VCaP (cell line): ENCODE data around the gene GRIA1.

ENCODE experiments used
- H3K27ac ChIP-seq: fragments of 450-650 bp; 2 replicates; pipeline ENCODE4 v1.5.1; 2017
- TF ChIP-seq, protein P1 (sequence below): fragments of 450-650 bp; conservative IDR thresholded peaks from 2 replicates; pipeline ENCODE4 v1.5.1; 2017; ENCODE audit warnings: mild to moderate bottlenecking, moderate library complexity

Gene GRIA1

DNA sequence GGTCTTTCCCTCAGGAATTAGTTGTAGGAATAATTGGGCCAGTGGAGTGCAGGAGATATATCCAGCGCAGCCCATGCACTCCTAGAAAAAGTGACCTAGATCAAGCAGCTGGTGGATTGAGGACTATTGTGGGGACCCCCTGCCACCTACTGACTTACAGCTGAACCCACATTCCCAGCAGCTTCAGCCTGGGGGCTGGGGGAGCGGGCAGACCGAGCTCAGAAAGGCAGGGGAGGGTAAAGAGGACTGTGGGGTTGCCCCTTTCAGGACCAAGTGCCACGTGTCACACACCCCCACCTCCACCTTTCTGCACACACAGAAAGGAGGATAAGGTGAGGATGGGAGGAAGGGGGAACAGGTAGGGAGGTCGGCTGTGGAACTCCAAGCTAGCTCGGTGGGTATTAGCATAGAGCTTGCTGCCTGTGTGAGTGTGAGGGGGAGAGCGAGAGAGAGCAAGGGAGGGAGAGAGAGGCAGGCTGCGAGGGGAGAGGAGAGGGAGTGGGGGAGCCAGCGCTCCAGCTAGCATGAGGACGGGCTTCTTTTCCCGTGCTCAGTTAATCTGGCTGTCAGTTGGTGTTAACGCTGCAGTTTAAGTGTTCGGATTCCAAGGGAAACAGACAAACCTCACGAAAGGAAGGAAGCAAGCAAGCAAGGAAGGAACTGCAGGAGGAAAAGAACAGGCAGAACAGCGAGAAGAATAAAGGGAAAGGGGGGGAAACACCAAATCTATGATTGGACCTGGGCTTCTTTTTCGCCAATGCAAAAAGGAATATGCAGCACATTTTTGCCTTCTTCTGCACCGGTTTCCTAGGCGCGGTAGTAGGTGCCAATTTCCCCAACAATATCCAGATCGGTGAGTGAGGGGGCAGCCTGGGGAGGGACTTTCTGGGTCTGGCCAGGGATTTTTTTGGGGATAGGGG is at the start of gene GRIA1:
GRIA1 (plus strand) TSS at position 553 of the 920 bp plus-strand sequence.
- H3K27ac ChIP-seq, result no peak within 1 kb of the TSS
- TF ChIP-seq, protein P1, sequence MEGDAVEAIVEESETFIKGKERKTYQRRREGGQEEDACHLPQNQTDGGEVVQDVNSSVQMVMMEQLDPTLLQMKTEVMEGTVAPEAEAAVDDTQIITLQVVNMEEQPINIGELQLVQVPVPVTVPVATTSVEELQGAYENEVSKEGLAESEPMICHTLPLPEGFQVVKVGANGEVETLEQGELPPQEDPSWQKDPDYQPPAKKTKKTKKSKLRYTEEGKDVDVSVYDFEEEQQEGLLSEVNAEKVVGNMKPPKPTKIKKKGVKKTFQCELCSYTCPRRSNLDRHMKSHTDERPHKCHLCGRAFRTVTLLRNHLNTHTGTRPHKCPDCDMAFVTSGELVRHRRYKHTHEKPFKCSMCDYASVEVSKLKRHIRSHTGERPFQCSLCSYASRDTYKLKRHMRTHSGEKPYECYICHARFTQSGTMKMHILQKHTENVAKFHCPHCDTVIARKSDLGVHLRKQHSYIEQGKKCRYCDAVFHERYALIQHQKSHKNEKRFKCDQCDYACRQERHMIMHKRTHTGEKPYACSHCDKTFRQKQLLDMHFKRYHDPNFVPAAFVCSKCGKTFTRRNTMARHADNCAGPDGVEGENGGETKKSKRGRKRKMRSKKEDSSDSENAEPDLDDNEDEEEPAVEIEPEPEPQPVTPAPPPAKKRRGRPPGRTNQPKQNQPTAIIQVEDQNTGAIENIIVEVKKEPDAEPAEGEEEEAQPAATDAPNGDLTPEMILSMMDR, result no peak

DNA sequence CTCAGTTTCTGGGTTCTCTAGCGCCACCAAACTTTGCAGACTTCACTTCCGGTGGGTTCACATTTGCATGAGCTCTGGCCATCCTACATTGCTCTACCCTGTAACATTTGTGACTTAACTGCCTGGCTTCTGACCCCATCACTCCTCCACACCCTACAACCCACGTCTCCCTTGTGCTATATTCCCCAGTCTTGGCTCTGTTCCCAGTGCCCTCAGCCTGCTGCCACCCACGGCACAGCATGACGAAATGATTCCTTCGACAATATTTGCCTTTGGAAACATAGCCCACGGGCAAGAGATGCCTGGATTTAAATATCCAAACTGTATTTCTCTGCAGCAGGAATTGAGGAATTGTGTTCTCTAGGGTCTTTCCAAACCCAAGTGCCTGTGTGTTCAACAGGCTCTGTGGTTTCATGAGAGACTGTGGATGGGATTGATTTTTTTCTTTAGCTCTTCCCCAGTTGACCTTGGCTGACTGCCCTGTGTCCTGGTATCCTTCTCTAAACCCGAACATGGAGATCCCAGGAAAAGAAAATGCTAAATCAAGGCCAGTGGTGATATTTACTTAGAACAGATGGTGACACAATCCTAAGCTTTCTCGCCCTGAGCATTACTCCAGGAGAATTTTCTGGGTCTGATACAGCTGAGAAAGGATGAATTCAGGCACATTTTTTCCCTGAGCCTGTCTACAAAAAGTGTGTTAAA is 44.4 kb upstream of the GRIA1 start:
- no peak overlapping the region for H3K27ac ChIP-seq
- TF ChIP-seq, protein P1, result no peak

DNA sequence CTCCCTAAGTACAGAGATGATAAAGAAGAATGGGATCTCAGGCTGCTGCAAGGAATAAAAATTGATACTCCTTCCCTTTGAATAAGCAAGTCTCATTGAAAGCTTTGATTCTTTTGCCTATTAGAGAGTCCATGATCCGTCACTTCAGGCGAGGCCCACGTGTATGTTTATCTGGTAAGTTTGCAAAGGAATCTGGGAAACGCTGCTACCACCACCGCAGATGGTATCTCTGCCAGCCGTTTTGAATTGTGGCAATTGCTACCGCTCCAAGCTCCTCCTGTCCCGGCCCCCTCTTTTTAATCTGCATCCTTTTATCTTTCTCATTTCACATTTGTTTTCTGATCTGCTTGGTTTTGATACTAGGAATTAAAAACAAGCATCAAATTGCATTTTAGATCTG is 42.9 kb upstream of the GRIA1 start:
- TF ChIP-seq, protein P1, result no peak
- H3K27ac ChIP-seq, result no peak overlapping the region

DNA sequence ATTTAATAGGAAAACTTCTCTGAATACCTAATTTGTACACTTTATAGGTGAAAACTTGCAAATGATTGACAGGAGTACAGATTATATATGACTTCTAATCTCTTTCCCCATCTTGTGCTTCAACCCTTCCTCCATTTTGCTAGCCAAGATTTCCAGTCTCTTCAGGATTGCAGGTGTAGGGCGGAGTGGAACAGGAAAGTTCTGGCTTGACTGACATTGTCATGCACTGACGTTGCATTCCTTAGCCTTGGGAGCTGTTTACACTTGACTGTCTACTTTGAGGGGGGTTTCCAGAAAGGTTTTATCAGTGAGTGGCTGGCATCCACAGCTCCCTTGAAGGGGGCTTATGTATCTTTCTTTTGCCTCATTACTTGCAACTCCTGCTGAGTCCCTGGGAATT is 34.1 kb upstream of the GRIA1 start:
- TF ChIP-seq, protein P1, result no peak

DNA sequence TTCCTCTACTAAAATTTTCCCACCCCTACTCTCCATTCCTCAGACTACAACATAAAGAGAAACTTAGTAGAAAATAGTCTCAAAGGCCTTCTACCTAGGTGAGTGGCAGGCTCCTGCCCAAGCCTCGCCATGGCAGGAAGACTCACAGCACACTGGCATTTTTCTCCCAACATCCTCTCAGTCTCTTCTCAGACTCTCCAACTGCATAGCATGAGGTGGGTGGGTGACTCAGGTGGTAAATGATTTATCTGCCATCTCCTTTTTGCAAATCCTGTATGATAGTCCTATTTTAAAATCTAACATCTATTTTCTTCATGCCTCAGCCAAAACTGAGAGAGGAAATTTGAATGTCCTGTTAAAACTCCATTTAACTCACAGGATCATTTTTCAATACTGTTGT is 33.5 kb upstream of the GRIA1 start:
- TF ChIP-seq, protein P1, result no peak
- H3K27ac ChIP-seq, result no peak overlapping the region

More for the DNA sequence above, 34.1 kb upstream of the GRIA1 start:
- H3K27ac ChIP-seq, result no peak overlapping the region

DNA sequence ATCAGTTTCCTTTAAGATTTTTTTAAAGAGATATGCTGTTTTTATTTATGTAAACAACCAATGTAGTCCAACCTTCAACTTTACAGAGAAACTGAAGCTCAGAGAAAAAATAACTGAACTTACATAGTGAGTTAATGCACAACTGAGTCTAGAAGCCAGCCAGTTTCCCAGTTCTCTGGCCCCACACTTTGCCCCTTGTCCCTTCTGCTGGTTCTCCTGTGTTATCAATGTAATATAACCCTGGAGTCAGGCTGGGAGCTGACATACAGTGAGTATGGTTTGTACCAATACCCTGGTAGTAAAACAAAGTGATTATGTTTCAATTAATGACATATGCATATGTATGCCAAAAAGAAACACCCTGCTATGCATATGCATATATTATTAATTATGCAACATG is 32.2 kb upstream of the GRIA1 start:
- TF ChIP-seq, protein P1, result no peak
- H3K27ac ChIP-seq, result peak overlapping the region; percentile 77

DNA sequence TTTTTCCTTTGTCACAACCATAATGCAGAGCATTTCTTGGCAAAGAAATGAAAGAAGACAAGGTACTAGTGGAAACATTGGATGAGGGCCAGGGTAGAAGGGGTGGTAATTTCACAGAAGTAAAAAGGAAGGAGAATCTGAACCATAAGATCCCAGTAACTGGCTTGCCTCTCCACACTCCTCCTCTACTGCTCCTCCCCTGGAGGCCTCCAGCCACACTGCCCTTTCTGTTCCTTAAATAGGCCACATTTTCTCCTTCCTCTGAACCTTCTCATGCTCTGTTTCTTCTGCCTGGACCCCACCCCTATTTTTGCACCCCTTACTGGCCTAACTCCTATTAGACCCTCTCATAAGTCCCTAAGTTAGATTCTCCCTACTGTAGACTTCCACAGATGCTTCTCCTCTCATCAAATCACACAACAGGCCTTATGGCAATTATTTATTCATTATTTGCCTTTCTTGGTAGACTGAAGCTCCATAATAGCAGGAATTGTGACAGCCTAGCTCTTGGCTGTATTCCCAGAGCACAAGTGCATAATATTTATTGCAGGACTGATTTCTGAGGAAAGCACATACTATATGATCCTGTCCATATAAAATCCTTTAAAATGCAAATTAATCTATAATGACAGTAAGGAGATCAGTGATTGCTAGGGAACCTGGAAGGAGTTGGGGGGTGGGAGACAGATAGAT is 31.3 kb upstream of the GRIA1 start:
- TF ChIP-seq, protein P1, result no peak
- peak overlapping the region; percentile 77 for H3K27ac ChIP-seq
